PC-9 (cell line): ENCODE measurements around the gene SMKR1.

ENCODE experiments used
- EZH2 ChIP-seq: fragments of 200-600 bp; sonication (generic); IDR thresholded peaks from 2 replicates; pipeline ENCODE4 v1.8.0; 2017; ENCODE audit warnings: antibody characterized with exemption, low read depth
- TF ChIP-seq, protein P1 (sequence below): fragments of 200-600 bp; sonication (generic); conservative IDR thresholded peaks from 2 replicates; pipeline ENCODE4 v1.6.1; 2017; ENCODE audit warnings: mixed run types, antibody characterized with exemption, mild to moderate bottlenecking, moderate library complexity

DNA sequence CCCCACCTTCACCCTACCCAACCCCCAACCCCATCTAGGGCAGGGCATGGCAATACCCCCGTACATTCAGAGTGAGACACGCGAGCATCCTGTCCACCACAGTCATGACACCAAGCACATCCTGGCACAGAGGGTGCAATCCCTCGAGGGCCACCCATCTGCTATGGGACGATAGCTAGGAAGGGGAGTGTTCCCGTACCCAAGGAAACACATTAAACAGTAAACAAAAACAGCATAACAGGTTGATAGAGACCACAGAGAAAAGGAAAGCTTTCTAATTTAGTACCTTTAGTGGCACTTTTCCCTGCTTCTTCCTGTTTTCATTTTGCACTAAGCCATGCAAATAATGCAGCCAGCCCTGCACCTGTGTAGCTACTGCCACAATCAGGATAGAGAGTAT is 2.3 kb upstream of the SMKR1 start:
- TF ChIP-seq, protein P1, sequence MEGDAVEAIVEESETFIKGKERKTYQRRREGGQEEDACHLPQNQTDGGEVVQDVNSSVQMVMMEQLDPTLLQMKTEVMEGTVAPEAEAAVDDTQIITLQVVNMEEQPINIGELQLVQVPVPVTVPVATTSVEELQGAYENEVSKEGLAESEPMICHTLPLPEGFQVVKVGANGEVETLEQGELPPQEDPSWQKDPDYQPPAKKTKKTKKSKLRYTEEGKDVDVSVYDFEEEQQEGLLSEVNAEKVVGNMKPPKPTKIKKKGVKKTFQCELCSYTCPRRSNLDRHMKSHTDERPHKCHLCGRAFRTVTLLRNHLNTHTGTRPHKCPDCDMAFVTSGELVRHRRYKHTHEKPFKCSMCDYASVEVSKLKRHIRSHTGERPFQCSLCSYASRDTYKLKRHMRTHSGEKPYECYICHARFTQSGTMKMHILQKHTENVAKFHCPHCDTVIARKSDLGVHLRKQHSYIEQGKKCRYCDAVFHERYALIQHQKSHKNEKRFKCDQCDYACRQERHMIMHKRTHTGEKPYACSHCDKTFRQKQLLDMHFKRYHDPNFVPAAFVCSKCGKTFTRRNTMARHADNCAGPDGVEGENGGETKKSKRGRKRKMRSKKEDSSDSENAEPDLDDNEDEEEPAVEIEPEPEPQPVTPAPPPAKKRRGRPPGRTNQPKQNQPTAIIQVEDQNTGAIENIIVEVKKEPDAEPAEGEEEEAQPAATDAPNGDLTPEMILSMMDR = no peak
- no peak for TF ChIP-seq EZH2
